Epithelial cell of proximal tubule (primary cell): ENCODE measurements around the gene ATOX1. TPM values are rescaled to one million over a fixed set of nuclear protein-coding genes. Genes with fewer than 3 reads are reported as not detected.
"Not testable (repeated sequence)": the region's sequence is repeated elsewhere in the genome, so short reads cannot be mapped to it uniquely, and the experiment has no call there.

Experiments
- DNase-seq: peaks from one replicate; pipeline ENCODE4 v3.0.0-alpha.2; 2011; ENCODE audit warnings: low read depth
- H3K4me3 ChIP-seq: 2 replicates; pipeline ENCODE4 v1.5.1; 2011; ENCODE audit warnings: low read depth, mild to moderate bottlenecking, low read length
- total RNA-seq: library from RNA; depleted of rRNA; stranded (reverse); fragments of >200 nt; gene quantifications from 2 replicates; pipeline ENCODE4 v1.2.3, GENCODE V29; 2015
- TF ChIP-seq, protein P1 (sequence below): conservative IDR thresholded peaks from 2 replicates; pipeline ENCODE4 v1.5.1; 2012; ENCODE audit warnings: low read depth, mild to moderate bottlenecking, low read length

Gene ATOX1
- total RNA-seq, 1 donor from 2014 or later: 146 TPM

GRCh38 chr5:151793358-151793757, 34.9 kb upstream of the ATOX1 start:
- TF ChIP-seq, protein P1, sequence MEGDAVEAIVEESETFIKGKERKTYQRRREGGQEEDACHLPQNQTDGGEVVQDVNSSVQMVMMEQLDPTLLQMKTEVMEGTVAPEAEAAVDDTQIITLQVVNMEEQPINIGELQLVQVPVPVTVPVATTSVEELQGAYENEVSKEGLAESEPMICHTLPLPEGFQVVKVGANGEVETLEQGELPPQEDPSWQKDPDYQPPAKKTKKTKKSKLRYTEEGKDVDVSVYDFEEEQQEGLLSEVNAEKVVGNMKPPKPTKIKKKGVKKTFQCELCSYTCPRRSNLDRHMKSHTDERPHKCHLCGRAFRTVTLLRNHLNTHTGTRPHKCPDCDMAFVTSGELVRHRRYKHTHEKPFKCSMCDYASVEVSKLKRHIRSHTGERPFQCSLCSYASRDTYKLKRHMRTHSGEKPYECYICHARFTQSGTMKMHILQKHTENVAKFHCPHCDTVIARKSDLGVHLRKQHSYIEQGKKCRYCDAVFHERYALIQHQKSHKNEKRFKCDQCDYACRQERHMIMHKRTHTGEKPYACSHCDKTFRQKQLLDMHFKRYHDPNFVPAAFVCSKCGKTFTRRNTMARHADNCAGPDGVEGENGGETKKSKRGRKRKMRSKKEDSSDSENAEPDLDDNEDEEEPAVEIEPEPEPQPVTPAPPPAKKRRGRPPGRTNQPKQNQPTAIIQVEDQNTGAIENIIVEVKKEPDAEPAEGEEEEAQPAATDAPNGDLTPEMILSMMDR: no peak
- no peak for DNase-seq
- no peak overlapping the region for H3K4me3 ChIP-seq

GRCh38 chr5:151787817-151788216, 29.4 kb upstream of the ATOX1 start:
- H3K4me3 ChIP-seq: no peak overlapping the region
- TF ChIP-seq, protein P1: no peak
- no peak for DNase-seq

- H3K4me3 ChIP-seq: no peak overlapping the region
- TF ChIP-seq, protein P1: no peak
- DNase-seq: no peak
These were observed 28.0 kb upstream of the ATOX1 start for GRCh38 chr5:151786468-151786867.

- DNase-seq: no peak
- TF ChIP-seq, protein P1: no peak
- no peak overlapping the region for H3K4me3 ChIP-seq
These were observed 25.7 kb upstream of the ATOX1 start for GRCh38 chr5:151784141-151784540.

GRCh38 chr5:151783664-151784063, 25.2 kb upstream of the ATOX1 start:
- H3K4me3 ChIP-seq: not testable (repeated sequence)

DNA sequence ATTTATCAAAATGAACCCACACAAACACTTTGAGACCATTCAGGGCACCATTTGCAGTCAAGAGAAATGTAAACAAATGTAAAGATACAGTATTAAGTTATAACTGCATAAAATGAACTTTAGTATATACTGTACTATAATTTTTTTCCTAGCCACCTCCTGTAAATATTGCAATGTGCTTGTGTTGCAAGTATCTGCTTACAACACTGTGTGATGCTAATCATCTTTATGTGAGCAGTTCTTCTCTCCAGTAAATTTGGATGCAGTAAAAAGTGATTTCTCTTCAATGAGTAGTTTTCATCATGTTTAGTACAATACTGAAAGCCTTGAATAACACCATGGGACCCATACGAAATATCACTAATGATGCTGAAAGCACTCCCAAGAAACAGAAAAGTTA, 22.8 kb upstream of the ATOX1 start:
- H3K4me3 ChIP-seq: no peak overlapping the region
- TF ChIP-seq, protein P1: no peak
- no peak for DNase-seq

More at GRCh38 chr5:151783664-151784063, 25.2 kb upstream of the ATOX1 start:
- DNase-seq: not testable (repeated sequence)

DNA sequence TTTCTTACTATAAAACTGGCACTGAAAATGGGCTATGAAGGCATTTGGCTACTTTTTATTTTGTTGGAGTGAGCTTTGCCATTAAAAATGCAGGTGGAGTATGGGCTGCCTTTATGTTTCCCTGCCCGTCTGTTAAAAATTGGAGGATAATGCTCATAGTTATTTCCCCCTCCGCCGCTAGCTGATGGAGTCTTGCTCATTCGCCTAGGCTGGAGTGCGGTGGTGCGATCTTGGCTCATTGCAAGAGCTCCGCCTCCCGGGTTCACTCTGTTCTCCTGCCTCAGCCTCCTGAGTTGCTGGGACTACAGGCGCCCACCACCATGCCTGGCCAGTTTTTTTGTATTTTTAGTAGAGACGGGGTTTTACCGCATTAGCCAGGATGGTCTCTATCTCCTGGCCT, 21.9 kb upstream of the ATOX1 start:
- no peak for DNase-seq
- H3K4me3 ChIP-seq: no peak overlapping the region
- TF ChIP-seq, protein P1: no peak
